PC-9 (cell line): ENCODE measurements around the gene NMNAT2. TPM values are rescaled to one million over a fixed set of nuclear protein-coding genes. Genes with fewer than 3 reads are reported as not detected.

ENCODE experiments used
- BruUV-seq: library from RNA; stranded (reverse); fragments of 400-500 nt; replicated peaks from 2 replicates; lab custom pipeline; 2021; lab: Mats Ljungman, UMichigan
- CTCF ChIA-PET: fragments of 300-600 bp; sonication (Branson Sonifier 250); formaldehyde crosslinking; loops from one replicate; lab custom pipeline; 2022; ENCODE audit warnings: antibody characterized with exemption; lab: Charles Lee
- POLR2A ChIA-PET: fragments of 300-600 bp; sonication (Branson Sonifier 250); formaldehyde crosslinking; loops from one replicate; lab custom pipeline; 2022; ENCODE audit warnings: antibody characterized with exemption; ENCODE audit not compliant: unreplicated experiment; lab: Charles Lee
- DNase-seq, 2 experiments: peaks; one replicate each; pipeline versions ENCODE4 v3.0.0 to v3.0.0-alpha.2; 2015 to 2022; ENCODE audit warnings: mixed read lengths in 1 of 2
- H2AFZ ChIP-seq: fragments of 200-600 bp; sonication (generic); 2 replicates; pipeline ENCODE4 v1.8.1; 2017; ENCODE audit warnings: antibody characterized with exemption
- H3F3A ChIP-seq: fragments of 200-600 bp; sonication (generic); 2 replicates; pipeline ENCODE4 v1.8.1; 2017; ENCODE audit warnings: antibody characterized with exemption, mild to moderate bottlenecking, low read depth; ENCODE audit not compliant: insufficient read depth
- H3K27ac ChIP-seq: fragments of 200-600 bp; sonication (generic); 2 replicates; pipeline ENCODE4 v1.6.1; 2016; ENCODE audit warnings: mixed run types
- H3K27me3 ChIP-seq: fragments of 200-600 bp; sonication (generic); 2 replicates; pipeline ENCODE4 v1.6.1; 2016; ENCODE audit warnings: low read depth, mixed run types; ENCODE audit not compliant: insufficient read depth
- H3K36me3 ChIP-seq: fragments of 200-600 bp; sonication (generic); 2 replicates; pipeline ENCODE4 v1.6.1; 2016; ENCODE audit warnings: low read depth, mixed run types
- H3K4me1 ChIP-seq: fragments of 200-600 bp; sonication (generic); replicated peaks from 2 replicates; pipeline ENCODE4 v1.6.1; 2016; ENCODE audit warnings: mixed run types; ENCODE audit not compliant: insufficient read depth
- H3K4me2 ChIP-seq: fragments of 200-600 bp; sonication (generic); 2 replicates; pipeline ENCODE4 v1.6.1; 2017; ENCODE audit warnings: mixed run types
- H3K4me3 ChIP-seq: fragments of 200-600 bp; sonication (generic); 2 replicates; pipeline ENCODE4 v1.6.1; 2016; ENCODE audit warnings: mixed run types
- H3K79me2 ChIP-seq: fragments of 200-600 bp; sonication (generic); 2 replicates; pipeline ENCODE4 v1.6.1; 2017; ENCODE audit warnings: low read depth, mixed run types
- H3K9me2 ChIP-seq: fragments of 200-600 bp; sonication (generic); 2 replicates; pipeline ENCODE4 v1.8.1; 2017; ENCODE audit warnings: mild to moderate bottlenecking; ENCODE audit not compliant: insufficient read depth
- H3K9me3 ChIP-seq: fragments of 200-600 bp; sonication (generic); 2 replicates; pipeline ENCODE4 v1.8.1; 2016; ENCODE audit warnings: low read depth; ENCODE audit not compliant: insufficient read depth
- H4K20me1 ChIP-seq: fragments of 200-600 bp; sonication (generic); 2 replicates; pipeline ENCODE4 v1.8.1; 2017; ENCODE audit not compliant: insufficient read depth
- EZH2 ChIP-seq: fragments of 200-600 bp; sonication (generic); IDR thresholded peaks from 2 replicates; pipeline ENCODE4 v1.8.0; 2017; ENCODE audit warnings: antibody characterized with exemption, low read depth
- intact Hi-C: fragments of 100-400 bp; cut with micrococcal nuclease; formaldehyde crosslinking; loops from one replicate; pipeline ENCODE4 v1.10.0; 2022; ENCODE audit not compliant: unreplicated experiment
- total RNA-seq: library from RNA; stranded (reverse); gene quantifications from 2 replicates; pipeline ENCODE4 v1.2.3, GENCODE V29; 2021
- TF ChIP-seq, protein P1 (sequence below): fragments of 200-600 bp; sonication (generic); conservative IDR thresholded peaks from 2 replicates; pipeline ENCODE4 v1.6.1; 2017; ENCODE audit warnings: mixed run types, antibody characterized with exemption, mild to moderate bottlenecking, moderate library complexity

The NMNAT2 gene
- total RNA-seq, 1 experiment from 2014 or later, result 29.2 TPM

DNA sequence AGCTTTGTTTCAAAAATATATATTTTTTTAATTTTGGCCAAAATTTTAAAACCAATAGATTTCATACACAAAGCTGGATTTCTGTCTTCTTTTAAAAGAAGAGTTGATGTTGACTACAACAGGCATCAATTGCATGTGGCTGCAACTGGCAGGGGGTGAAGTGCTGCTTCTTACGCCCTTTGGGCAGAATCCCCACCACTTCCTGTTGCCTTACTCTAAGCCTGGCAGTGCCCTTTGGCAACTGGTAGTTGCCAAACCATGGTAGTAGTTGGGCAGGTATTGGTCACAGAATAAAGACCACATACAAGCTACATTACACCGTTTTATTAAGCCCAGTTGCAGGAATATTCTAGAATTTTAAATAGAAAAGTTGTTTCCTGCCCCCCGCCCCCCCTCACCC lies 215.1 kb downstream of the NMNAT2 start:
- no peaks in the 10 kb centered on the region for H3F3A ChIP-seq
- no TSS peak for BruUV-seq
- no peak overlapping the region for H3K4me2 ChIP-seq
- no peak overlapping the region for H3K4me3 ChIP-seq
- DNase-seq, result no peak
- H4K20me1 ChIP-seq, result no peaks in the 10 kb centered on the region
- no peaks in the 10 kb centered on the region for H3K4me1 ChIP-seq
- H3K27me3 ChIP-seq, result no peaks in the 10 kb centered on the region
- ChIA-PET CTCF (no interaction called here), POLR2A (interaction anchor here (0.6 kb wide), 1 partner anchor 208 kb away, joined by 5 read pairs; no protein-coding TSS in a partner anchor)
- 0 out of 2 replicates have a peak, but pooled peaks cover 6% of the 10 kb centered on the region for H3K36me3 ChIP-seq
- H3K9me2 ChIP-seq, result no peaks in the 10 kb centered on the region
- H2AFZ ChIP-seq, result no peak overlapping the region
- no peaks in the 10 kb centered on the region for H3K9me3 ChIP-seq
- peaks cover 38% of the 10 kb centered on the region for H3K79me2 ChIP-seq
- no peak overlapping the region for H3K27ac ChIP-seq
- TF ChIP-seq, protein P1, sequence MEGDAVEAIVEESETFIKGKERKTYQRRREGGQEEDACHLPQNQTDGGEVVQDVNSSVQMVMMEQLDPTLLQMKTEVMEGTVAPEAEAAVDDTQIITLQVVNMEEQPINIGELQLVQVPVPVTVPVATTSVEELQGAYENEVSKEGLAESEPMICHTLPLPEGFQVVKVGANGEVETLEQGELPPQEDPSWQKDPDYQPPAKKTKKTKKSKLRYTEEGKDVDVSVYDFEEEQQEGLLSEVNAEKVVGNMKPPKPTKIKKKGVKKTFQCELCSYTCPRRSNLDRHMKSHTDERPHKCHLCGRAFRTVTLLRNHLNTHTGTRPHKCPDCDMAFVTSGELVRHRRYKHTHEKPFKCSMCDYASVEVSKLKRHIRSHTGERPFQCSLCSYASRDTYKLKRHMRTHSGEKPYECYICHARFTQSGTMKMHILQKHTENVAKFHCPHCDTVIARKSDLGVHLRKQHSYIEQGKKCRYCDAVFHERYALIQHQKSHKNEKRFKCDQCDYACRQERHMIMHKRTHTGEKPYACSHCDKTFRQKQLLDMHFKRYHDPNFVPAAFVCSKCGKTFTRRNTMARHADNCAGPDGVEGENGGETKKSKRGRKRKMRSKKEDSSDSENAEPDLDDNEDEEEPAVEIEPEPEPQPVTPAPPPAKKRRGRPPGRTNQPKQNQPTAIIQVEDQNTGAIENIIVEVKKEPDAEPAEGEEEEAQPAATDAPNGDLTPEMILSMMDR, result no peak
- no peak for TF ChIP-seq EZH2
- intact Hi-C loops, result no loop called here

DNA sequence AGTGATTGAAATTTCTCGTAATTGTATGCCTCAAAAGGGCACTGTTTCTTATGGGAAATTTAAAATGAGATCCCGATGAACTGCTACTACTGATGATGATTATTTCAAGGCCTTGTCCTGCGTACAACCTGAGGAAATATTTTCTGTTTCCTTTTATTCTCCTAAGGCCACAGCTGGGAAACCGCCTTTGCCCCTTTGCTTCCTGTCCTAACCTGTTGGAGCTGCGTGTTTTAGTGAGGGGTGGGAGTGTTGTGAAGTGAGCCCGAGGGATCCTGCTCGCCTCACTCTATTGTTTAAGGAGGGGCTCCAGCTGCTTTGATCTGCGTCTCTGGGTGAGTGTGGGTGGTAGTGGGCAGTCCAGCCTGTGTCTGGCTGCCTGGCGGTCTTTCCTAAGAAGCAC lies 217.7 kb downstream of the NMNAT2 start:
- ChIA-PET POLR2A (no interaction called here), CTCF (no interaction called here)
- Histone ChIP-seq H3K27me3 (no peaks in the 10 kb centered on the region), H3K27ac (no peak overlapping the region), H3F3A (no peaks in the 10 kb centered on the region), H3K36me3 (0 out of 2 replicates have a peak, but pooled peaks cover 6% of the 10 kb centered on the region), H3K9me2 (no peaks in the 10 kb centered on the region), H4K20me1 (no peaks in the 10 kb centered on the region; the same call in 1 of the 2 replicates), H3K79me2 (peaks cover 61% of the 10 kb centered on the region), H3K4me2 (no peak overlapping the region), H3K4me3 (no peak overlapping the region), H3K9me3 (no peaks in the 10 kb centered on the region), H2AFZ (no peak overlapping the region), H3K4me1 (peaks cover 8% of the 10 kb centered on the region)
- intact Hi-C loops, result no loop called here
- TF ChIP-seq EZH2, result no peak
- TF ChIP-seq, protein P1, result no peak
- DNase-seq, result no peak
- no TSS peak for BruUV-seq

DNA sequence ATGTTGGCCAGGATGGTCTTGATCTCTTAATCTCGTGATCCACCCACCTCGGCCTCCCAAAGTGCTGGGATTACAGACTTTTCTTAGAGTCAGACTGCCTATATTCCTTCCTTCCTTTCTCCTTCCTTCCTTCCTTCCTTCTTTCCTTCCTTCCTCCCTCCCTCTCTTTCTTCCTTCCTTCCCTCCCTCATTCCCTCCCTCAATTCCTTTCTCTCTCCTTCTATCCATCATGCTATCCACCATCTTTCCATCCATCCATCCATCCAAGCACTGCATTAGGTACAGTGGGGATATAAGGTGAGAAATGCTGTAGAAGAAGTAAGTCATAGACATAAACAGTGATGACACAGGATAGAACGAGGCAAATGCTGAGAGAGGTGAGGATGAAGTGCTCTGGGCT lies 218.9 kb downstream of the NMNAT2 start:
- H3K27ac ChIP-seq, result no peak overlapping the region
- H3K79me2 ChIP-seq, result peaks cover 67% of the 10 kb centered on the region
- H3K4me1 ChIP-seq, result peaks cover 19% of the 10 kb centered on the region
- no peaks in the 10 kb centered on the region; the same call in 1 of the 2 replicates for H4K20me1 ChIP-seq
- no peak for DNase-seq
- no peaks in the 10 kb centered on the region for H3K9me3 ChIP-seq
- POLR2A ChIA-PET, result no interaction called here
- 0 out of 2 replicates have a peak, but pooled peaks cover 6% of the 10 kb centered on the region for H3K36me3 ChIP-seq
- no peaks in the 10 kb centered on the region for H3K27me3 ChIP-seq
- H2AFZ ChIP-seq, result no peak overlapping the region
- H3K4me2 ChIP-seq, result no peak overlapping the region
- intact Hi-C loops, result no loop called here
- H3K4me3 ChIP-seq, result no peak overlapping the region
- H3K9me2 ChIP-seq, result no peaks in the 10 kb centered on the region
- TF ChIP-seq, protein P1, result no peak
- no peak for TF ChIP-seq EZH2
- CTCF ChIA-PET, result no interaction called here
- BruUV-seq, result no TSS peak
- peaks cover 8% of the 10 kb centered on the region for H3F3A ChIP-seq
